Renal cortex interstitium (tissue), 11 donors: ENCODE data around the gene CELA3A. TPM values are rescaled to one million over a fixed set of nuclear protein-coding genes. Genes with fewer than 3 reads are reported as not detected.
"Not testable (repeated sequence)": the region's sequence is repeated elsewhere in the genome, so short reads cannot be mapped to it uniquely, and the experiment has no call there.

Source experiments
- DNase-seq, 11 donors: peaks; one replicate each; pipeline ENCODE4 v3.0.0-alpha.2; 2013; ENCODE audit warnings: low read depth in 9 of 11, low spot score in 4 of 11; ENCODE audit errors: extremely low read depth in 1 of 11
- polyA plus RNA-seq, 3 donors: library from polyadenylated mRNA; unstranded; fragments of 120-200 nt; gene quantifications; one replicate each; pipeline ENCODE4 v1.2.1, GENCODE V29; 2013; ENCODE audit not compliant: insufficient read length in 3 of 3

Gene CELA3A
- polyA plus RNA-seq, 3 donors: not detected

GRCh38 chr1:21978209-21978608, 23.2 kb upstream of the CELA3A start:
- not testable (repeated sequence) for DNase-seq

- DNase-seq: not testable (repeated sequence)
These were observed 20.8 kb upstream of the CELA3A start for GRCh38 chr1:21980515-21981220.

- DNase-seq: not testable (repeated sequence)
These were observed 20.2 kb upstream of the CELA3A start for GRCh38 chr1:21981253-21981652.

GRCh38 chr1:21982122-21982521, 19.3 kb upstream of the CELA3A start:
- not testable (repeated sequence) for DNase-seq

- not testable (repeated sequence) for DNase-seq
These were observed 17.9 kb upstream of the CELA3A start for GRCh38 chr1:21983539-21983938.

GRCh38 chr1:21985893-21986292, 15.6 kb upstream of the CELA3A start:
- not testable (repeated sequence) for DNase-seq

GRCh38 chr1:21986386-21986785, 15.1 kb upstream of the CELA3A start:
- DNase-seq: not testable (repeated sequence)

GRCh38 chr1:21989672-21990393, 11.6 kb upstream of the CELA3A start:
- not testable (repeated sequence) for DNase-seq

GRCh38 chr1:21992186-21992585, 9.3 kb upstream of the CELA3A start:
- DNase-seq: not testable (repeated sequence)

GRCh38 chr1:21994716-21995115, 6.7 kb upstream of the CELA3A start:
- DNase-seq: not testable (repeated sequence)

GRCh38 chr1:21996663-21996970, 4.8 kb upstream of the CELA3A start:
- not testable (repeated sequence) for DNase-seq

GRCh38 chr1:21997891-21998623, 3.4 kb upstream of the CELA3A start:
- DNase-seq: not testable (repeated sequence)

- DNase-seq: not testable (repeated sequence)
These were observed 2.7 kb upstream of the CELA3A start for GRCh38 chr1:21998624-21999294.

- DNase-seq: not testable (repeated sequence)
These were observed 1.8 kb upstream of the CELA3A start for GRCh38 chr1:21999645-22000044.

GRCh38 chr1:22002461-22002860, 1.0 kb downstream of the CELA3A start:
- DNase-seq: not testable (repeated sequence)

- not testable (repeated sequence) for DNase-seq
These were observed 1.4 kb downstream of the CELA3A start for GRCh38 chr1:22002875-22003274.

- DNase-seq: not testable (repeated sequence)
These were observed 2.5 kb downstream of the CELA3A start for GRCh38 chr1:22003959-22004358.

- DNase-seq: not testable (repeated sequence)
These were observed 4.0 kb downstream of the CELA3A start for GRCh38 chr1:22005261-22006149.
